ENCODE results near the gene CPM.
"Not testable (repeated sequence)": the region's sequence is repeated elsewhere in the genome, so short reads cannot be mapped to it uniquely, and the experiment has no call there.

Gene CPM

GRCh38 chr12:68803948-68804656 is 128.9 kb downstream of the CPM start:
- no peak for DNase-seq

GRCh38 chr12:68802911-68803651 is 129.9 kb downstream of the CPM start:
- DNase-seq = not testable (repeated sequence)

GRCh38 chr12:68802372-68802745 is 130.6 kb downstream of the CPM start:
- DNase-seq = not testable (repeated sequence)

All from GDM1 (cell line).